Activated T-cell treated with anti-CD3 and anti-CD28 coated beads, Interleukin-2, amount 50 U/mL, for 4 hours (primary cell): Measurements from ENCODE around the gene CFAP20DC. TPM values are rescaled to one million over a fixed set of nuclear protein-coding genes. Genes with fewer than 3 reads are reported as not detected.
"Not testable (repeated sequence)": the region's sequence is repeated elsewhere in the genome, so short reads cannot be mapped to it uniquely, and the experiment has no call there.

Source experiments
- ATAC-seq, 2 donors: fragments of 200-7000 bp; cut with Tn5 transposase; one replicate each; pipeline ENCODE4 v1.10.0; 2021
- DNase-seq: peaks from one replicate; pipeline ENCODE4 v3.0.0-alpha.2; 2020
- H3K27me3 Mint-ChIP-seq: one replicate; pipeline ENCODE4 v1.8.0; 2021; ENCODE audit warnings: low read depth, mixed read lengths
- H3K36me3 Mint-ChIP-seq: one replicate; pipeline ENCODE4 v1.8.0; 2022; ENCODE audit warnings: mixed read lengths; ENCODE audit not compliant: insufficient read depth
- H3K4me1 Mint-ChIP-seq: one replicate; pipeline ENCODE4 v1.8.0; 2021; ENCODE audit warnings: low read depth, mixed read lengths
- H3K4me3 Mint-ChIP-seq: one replicate; pipeline ENCODE4 v1.8.0; 2021; ENCODE audit warnings: mild to moderate bottlenecking, moderate library complexity, mixed read lengths
- H3K9me3 Mint-ChIP-seq: one replicate; pipeline ENCODE4 v1.8.0; 2021; ENCODE audit warnings: mixed read lengths
- total RNA-seq, 3 donors: library from RNA; stranded (reverse); gene quantifications; one replicate each; pipeline ENCODE4 v1.2.1, GENCODE V29; 2021

Gene CFAP20DC
- total RNA-seq, 3 donors from 2014 or later = 0.16 to 0.38 (median 0.20) TPM

GRCh38 chr3:59064276-59064675, 14.5 kb upstream of the CFAP20DC start:
- Mint-ChIP-seq H3K9me3 (peaks cover 8% of the 10 kb centered on the region), H3K27me3 (peaks cover 12% of the 10 kb centered on the region), H3K4me1 (no peaks in the 10 kb centered on the region), H3K36me3 (no peaks in the 10 kb centered on the region), H3K4me3 (no peak overlapping the region)
- no peak for ATAC-seq
- DNase-seq = no peak

- Mint-ChIP-seq H3K4me1 (no peaks in the 10 kb centered on the region), H3K4me3 (no peak overlapping the region), H3K9me3 (no peaks in the 10 kb centered on the region), H3K36me3 (no peaks in the 10 kb centered on the region), H3K27me3 (no peaks in the 10 kb centered on the region)
- DNase-seq (no peak), ATAC-seq (no peak)
These were observed 6.9 kb upstream of the CFAP20DC start for GRCh38 chr3:59056706-59057105.

- no peaks in the 10 kb centered on the region for H3K27me3 Mint-ChIP-seq
- DNase-seq (no peak), ATAC-seq (no peak)
- no peaks in the 10 kb centered on the region for H3K9me3 Mint-ChIP-seq
- no peaks in the 10 kb centered on the region for H3K36me3 Mint-ChIP-seq
- peaks cover 4% of the 10 kb centered on the region for H3K4me1 Mint-ChIP-seq
- H3K4me3 Mint-ChIP-seq = no peak overlapping the region
These were observed 3.1 kb upstream of the CFAP20DC start for GRCh38 chr3:59052803-59053411.

GRCh38 chr3:59050811-59051414, 1.1 kb upstream of the CFAP20DC start:
- not testable (repeated sequence) for H3K36me3 Mint-ChIP-seq, ATAC-seq, H3K4me1 Mint-ChIP-seq, H3K4me3 Mint-ChIP-seq, DNase-seq, H3K9me3 Mint-ChIP-seq, H3K27me3 Mint-ChIP-seq

GRCh38 chr3:59046839-59047238, 3.0 kb downstream of the CFAP20DC start:
- DNase-seq (no peak), ATAC-seq (no peak)
- no peaks in the 10 kb centered on the region for H3K9me3 Mint-ChIP-seq
- H3K4me3 Mint-ChIP-seq = no peak overlapping the region
- no peaks in the 10 kb centered on the region for H3K36me3 Mint-ChIP-seq
- peaks cover 4% of the 10 kb centered on the region for H3K4me1 Mint-ChIP-seq
- H3K27me3 Mint-ChIP-seq = no peaks in the 10 kb centered on the region

GRCh38 chr3:59043391-59043790, 6.4 kb downstream of the CFAP20DC start:
- ATAC-seq = no peak
- H3K36me3 Mint-ChIP-seq = no peaks in the 10 kb centered on the region
- no peak overlapping the region for H3K4me3 Mint-ChIP-seq
- H3K4me1 Mint-ChIP-seq = no peaks in the 10 kb centered on the region
- H3K27me3 Mint-ChIP-seq = no peaks in the 10 kb centered on the region
- H3K9me3 Mint-ChIP-seq = no peaks in the 10 kb centered on the region
- DNase-seq = no peak

- Mint-ChIP-seq H3K36me3 (no peaks in the 10 kb centered on the region), H3K27me3 (peaks cover 2% of the 10 kb centered on the region), H3K9me3 (no peaks in the 10 kb centered on the region), H3K4me1 (no peaks in the 10 kb centered on the region), H3K4me3 (no peak overlapping the region)
- DNase-seq (no peak), ATAC-seq (no peak)
These were observed 8.9 kb downstream of the CFAP20DC start for GRCh38 chr3:59040902-59041301.

GRCh38 chr3:59027607-59028006, 22.2 kb downstream of the CFAP20DC start:
- DNase-seq = no peak
- no peaks in the 10 kb centered on the region for H3K4me1 Mint-ChIP-seq
- no peak overlapping the region for H3K4me3 Mint-ChIP-seq
- H3K36me3 Mint-ChIP-seq = no peaks in the 10 kb centered on the region
- ATAC-seq = no peak
- peaks cover 5% of the 10 kb centered on the region for H3K27me3 Mint-ChIP-seq
- no peaks in the 10 kb centered on the region for H3K9me3 Mint-ChIP-seq

- no peaks in the 10 kb centered on the region for H3K9me3 Mint-ChIP-seq
- no peaks in the 10 kb centered on the region for H3K4me1 Mint-ChIP-seq
- DNase-seq (no peak), ATAC-seq (no peak)
- H3K4me3 Mint-ChIP-seq = no peak overlapping the region
- peaks cover 5% of the 10 kb centered on the region for H3K27me3 Mint-ChIP-seq
- H3K36me3 Mint-ChIP-seq = no peaks in the 10 kb centered on the region
These were observed 26.2 kb downstream of the CFAP20DC start for GRCh38 chr3:59023612-59024011.

GRCh38 chr3:59017617-59017984, 32.2 kb downstream of the CFAP20DC start:
- Mint-ChIP-seq H3K9me3 (no peaks in the 10 kb centered on the region), H3K36me3 (no peaks in the 10 kb centered on the region), H3K27me3 (no peaks in the 10 kb centered on the region), H3K4me3 (no peak overlapping the region), H3K4me1 (no peaks in the 10 kb centered on the region)
- DNase-seq (no peak), ATAC-seq (no peak)

GRCh38 chr3:59016930-59017616, 32.8 kb downstream of the CFAP20DC start:
- Mint-ChIP-seq H3K36me3 (no peaks in the 10 kb centered on the region), H3K4me3 (no peak overlapping the region), H3K4me1 (no peaks in the 10 kb centered on the region), H3K9me3 (no peaks in the 10 kb centered on the region), H3K27me3 (no peaks in the 10 kb centered on the region)
- no peak for ATAC-seq
- no peak for DNase-seq

GRCh38 chr3:59013611-59014010, 36.2 kb downstream of the CFAP20DC start:
- Mint-ChIP-seq H3K9me3 (no peaks in the 10 kb centered on the region), H3K27me3 (no peaks in the 10 kb centered on the region), H3K36me3 (no peaks in the 10 kb centered on the region), H3K4me1 (no peaks in the 10 kb centered on the region), H3K4me3 (no peak overlapping the region)
- DNase-seq = no peak
- ATAC-seq = no peak

- no peaks in the 10 kb centered on the region for H3K36me3 Mint-ChIP-seq
- no peak overlapping the region for H3K4me3 Mint-ChIP-seq
- H3K9me3 Mint-ChIP-seq = no peaks in the 10 kb centered on the region
- DNase-seq (no peak), ATAC-seq (no peak)
- H3K4me1 Mint-ChIP-seq = no peaks in the 10 kb centered on the region
- H3K27me3 Mint-ChIP-seq = peaks cover 6% of the 10 kb centered on the region
These were observed 42.9 kb downstream of the CFAP20DC start for GRCh38 chr3:59006634-59007517.

- no peaks in the 10 kb centered on the region for H3K9me3 Mint-ChIP-seq
- no peaks in the 10 kb centered on the region for H3K36me3 Mint-ChIP-seq
- H3K27me3 Mint-ChIP-seq = peaks cover 7% of the 10 kb centered on the region
- DNase-seq (no peak), ATAC-seq (no peak)
- no peaks in the 10 kb centered on the region for H3K4me1 Mint-ChIP-seq
- H3K4me3 Mint-ChIP-seq = no peak overlapping the region
These were observed 48.1 kb downstream of the CFAP20DC start for GRCh38 chr3:59001675-59002074.
